GM23338 (cell line): ENCODE data around the gene VSIR. TPM values are rescaled to one million over a fixed set of nuclear protein-coding genes. Genes with fewer than 3 reads are reported as not detected.

Experiments used
- ATAC-seq: fragments of 200-7000 bp; cut with Tn5 transposase; 3 replicates; pipeline ENCODE4 v1.9.1; 2020
- DNase-seq: peaks from one replicate; pipeline ENCODE4 v3.0.0-alpha.2; 2015; ENCODE audit warnings: low spot score
- H2AFZ ChIP-seq: fragments of 200-600 bp; sonication (generic); 2 replicates; pipeline ENCODE4 v1.8.0; 2016; ENCODE audit warnings: antibody characterized with exemption, mild to moderate bottlenecking, moderate library complexity
- H3F3A ChIP-seq: fragments of 200-600 bp; sonication (generic); replicated peaks from 2 replicates; pipeline ENCODE4 v1.8.0; 2017; ENCODE audit warnings: antibody characterized with exemption, mixed run types, low read depth
- H3K27ac ChIP-seq: fragments of 200-600 bp; sonication (generic); 2 replicates; pipeline ENCODE4 v1.6.1; 2016; ENCODE audit warnings: low read depth
- H3K27me3 ChIP-seq: fragments of 200-600 bp; sonication (generic); 2 replicates; pipeline ENCODE4 v1.8.0; 2016; ENCODE audit warnings: mild to moderate bottlenecking, mixed run types, moderate library complexity; ENCODE audit not compliant: insufficient read depth
- H3K36me3 ChIP-seq: fragments of 200-600 bp; sonication (generic); 2 replicates; pipeline ENCODE4 v1.8.0; 2016; ENCODE audit warnings: mild to moderate bottlenecking; ENCODE audit not compliant: insufficient read depth
- H3K4me1 ChIP-seq: fragments of 200-600 bp; sonication (generic); 2 replicates; pipeline ENCODE4 v1.8.0; 2016; ENCODE audit warnings: mild to moderate bottlenecking, moderate library complexity; ENCODE audit not compliant: insufficient read depth
- H3K4me2 ChIP-seq: fragments of 200-600 bp; sonication (generic); 2 replicates; pipeline ENCODE4 v1.7.1; 2017; ENCODE audit warnings: mixed run types
- H3K4me3 ChIP-seq: fragments of 200-600 bp; sonication (generic); 2 replicates; pipeline ENCODE4 v1.6.1; 2016; ENCODE audit warnings: mixed run types
- H3K79me2 ChIP-seq: fragments of 200-600 bp; sonication (generic); replicated peaks from 2 replicates; pipeline ENCODE4 v1.8.0; 2017; ENCODE audit warnings: mild to moderate bottlenecking; ENCODE audit not compliant: insufficient read depth
- H3K9me2 ChIP-seq: fragments of 200-600 bp; sonication (generic); 2 replicates; pipeline ENCODE4 v1.8.0; 2017; ENCODE audit not compliant: insufficient read depth
- H4K20me1 ChIP-seq: fragments of 200-600 bp; sonication (generic); replicated peaks from 2 replicates; pipeline ENCODE4 v1.8.0; 2017; ENCODE audit warnings: mild to moderate bottlenecking; ENCODE audit not compliant: insufficient read depth
- H3K27ac Mint-ChIP-seq: 2 replicates; pipeline ENCODE4 v1.8.0; 2020; ENCODE audit warnings: inconsistent platforms, mild to moderate bottlenecking, moderate library complexity, mixed read lengths
- H3K27me3 Mint-ChIP-seq: 3 replicates; pipeline ENCODE4 v1.8.0; 2022; ENCODE audit warnings: low read depth, mild to moderate bottlenecking, moderate library complexity, mixed read lengths, inconsistent platforms; ENCODE audit not compliant: insufficient read depth, poor library complexity
- H3K36me3 Mint-ChIP-seq: 3 replicates; pipeline ENCODE4 v1.8.0; 2021; ENCODE audit warnings: low read depth, mild to moderate bottlenecking, inconsistent platforms, moderate library complexity, mixed read lengths
- H3K4me1 Mint-ChIP-seq: 3 replicates; pipeline ENCODE4 v1.8.0; 2020; ENCODE audit warnings: mild to moderate bottlenecking, inconsistent platforms, mixed read lengths
- H3K4me3 Mint-ChIP-seq: 3 replicates; pipeline ENCODE4 v1.8.0; 2021; ENCODE audit warnings: moderate library complexity, mild to moderate bottlenecking, inconsistent platforms, mixed read lengths
- H3K9me3 Mint-ChIP-seq: 3 replicates; pipeline ENCODE4 v1.8.0; 2020; ENCODE audit warnings: moderate library complexity, mild to moderate bottlenecking, inconsistent platforms, mixed read lengths
- CTCF ChIP-seq, 2 experiments: fragments of 200-600 bp in 1 of 2; sonication (generic) in 1 of 2; conservative IDR thresholded peaks; 2 replicates each; pipeline versions ENCODE4 v1.5.1 to v1.6.1; 2016 to 2017; ENCODE audit warnings: antibody characterized with exemption in 2 of 2, low read depth in 2 of 2, mild to moderate bottlenecking in 2 of 2, moderate library complexity in 1 of 2
- ETS1 ChIP-seq: IDR thresholded peaks from 2 replicates; pipeline ENCODE4 v1.6.1; 2016; ENCODE audit warnings: antibody characterized with exemption
- ZNF331 ChIP-seq: fragments of 250-450 bp; sonication (Bioruptor Pico); IDR thresholded peaks from 2 replicates; pipeline ENCODE4 v1.5.0; 2020; ENCODE audit warnings: low read depth, mild to moderate bottlenecking, moderate library complexity
- microRNA-seq: library from miRNA; unstranded; fragments of <30 nt; microRNA quantifications from one replicate; pipeline ENCODE4, GENCODE V29; 2017
- polyA plus RNA-seq: library from polyadenylated mRNA; unstranded; fragments of >200 nt; fragmentation: Nextera tagmentation; extraction: Ambion mirVana; gene quantifications from 2 replicates; pipeline ENCODE4 v1.2.1, GENCODE V29; 2016
- small RNA-seq: library from RNA; depleted of rRNA; stranded (forward); fragments of <200 nt; gene quantifications from one replicate; pipeline ENCODE3, GENCODE V24; 2014; ENCODE audit warnings: low replicate concordance
- total RNA-seq: library from RNA; depleted of rRNA; stranded (reverse); fragments of >200 nt; shearing (Covaris generic); gene quantifications from 2 replicates; pipeline ENCODE4 v1.2.3, GENCODE V29; 2014; rRNA removed

The VSIR gene
- total and polyA plus RNA-seq, 2 experiments from 2014 or later: 0.10 to 0.74 TPM

GRCh38 chr10:71697938-71698709, 75.2 kb downstream of the VSIR start:
- no peaks in the 10 kb centered on the region for H3K9me3 Mint-ChIP-seq
- Histone ChIP-seq H3K4me2 (no peak overlapping the region), H2AFZ (no peak overlapping the region), H3K36me3 (no peaks in the 10 kb centered on the region), H3K27ac (no peak overlapping the region), H3K27me3 (no peaks in the 10 kb centered on the region), H3K79me2 (no peaks in the 10 kb centered on the region), H3K4me1 (no peaks in the 10 kb centered on the region), H4K20me1 (no peaks in the 10 kb centered on the region), H3K9me2 (no peaks in the 10 kb centered on the region), H3F3A (no peaks in the 10 kb centered on the region), H3K4me3 (no peak overlapping the region)
- peaks cover 4% of the 10 kb centered on the region; the same call in 2 of the 3 replicates for H3K4me1 Mint-ChIP-seq
- no peak for DNase-seq
- H3K27me3 Mint-ChIP-seq: no peaks in the 10 kb centered on the region
- no peak for ATAC-seq
- no peak overlapping the region for H3K4me3 Mint-ChIP-seq
- peak overlapping the region; percentile 48; the same call in 1 of the 2 replicates for H3K27ac Mint-ChIP-seq
- no peak for TF ChIP-seq CTCF (conservative IDR thresholded peaks at IDR 0.05; ENCODE audit: low read depth in 2 of 2)
- TF ChIP-seq ZNF331 (CRISPR knock-in tag): no peak
- TF ChIP-seq ETS1: no peak
- no peaks in the 10 kb centered on the region for H3K36me3 Mint-ChIP-seq

Small RNA genes within 50 kb of the gene (microRNA-seq; reads per million reads assigned to microRNA genes)
- not detected for gene MIR7152

Small RNA genes within 50 kb of the gene (small RNA-seq; reads per million reads assigned to genes)
- gene MIR7152: not detected

Other genes starting within 250 kb of the VSIR start
- gene C10orf105, start 53.7 kb downstream of the VSIR start, total RNA-seq: 0.17 and 0.19 TPM in 2 replicates
- 0.15 and 0.19 TPM in 2 replicates for gene C10orf105, start 53.7 kb downstream of the VSIR start, polyA plus RNA-seq
- 362 and 391 TPM in 2 replicates for gene PSAP, start 77.7 kb upstream of the VSIR start, total RNA-seq
- 144 and 151 TPM in 2 replicates for gene PSAP, start 77.7 kb upstream of the VSIR start, polyA plus RNA-seq
- 6.8 and 8.3 TPM in 2 replicates for gene CHST3, start 190.9 kb upstream of the VSIR start, total RNA-seq
- 0.94 and 1.1 TPM in 2 replicates for gene CHST3, start 190.9 kb upstream of the VSIR start, polyA plus RNA-seq